MM.1S (cell line): Measurements from ENCODE around the gene THOC5.

ENCODE experiments used
- EZH2 ChIP-seq: fragments of 300-600 bp; sonication (generic); optimal IDR thresholded peaks from 2 replicates; pipeline ENCODE3; 2017; ENCODE audit warnings: low read depth, mild to moderate bottlenecking, antibody characterized with exemption, low read length, mixed read lengths
- EZH2phosphoT487 ChIP-seq: fragments of 300-600 bp; sonication (generic); IDR thresholded peaks from 2 replicates; pipeline ENCODE4 v1.6.1; 2018; ENCODE audit warnings: antibody characterized with exemption, low read length
- TF ChIP-seq, protein P1 (sequence below): fragments of 300-600 bp; sonication (generic); IDR thresholded peaks from 2 replicates; pipeline ENCODE4 v1.5.1; 2016; ENCODE audit warnings: antibody characterized with exemption, low read length, mixed read lengths

DNA sequence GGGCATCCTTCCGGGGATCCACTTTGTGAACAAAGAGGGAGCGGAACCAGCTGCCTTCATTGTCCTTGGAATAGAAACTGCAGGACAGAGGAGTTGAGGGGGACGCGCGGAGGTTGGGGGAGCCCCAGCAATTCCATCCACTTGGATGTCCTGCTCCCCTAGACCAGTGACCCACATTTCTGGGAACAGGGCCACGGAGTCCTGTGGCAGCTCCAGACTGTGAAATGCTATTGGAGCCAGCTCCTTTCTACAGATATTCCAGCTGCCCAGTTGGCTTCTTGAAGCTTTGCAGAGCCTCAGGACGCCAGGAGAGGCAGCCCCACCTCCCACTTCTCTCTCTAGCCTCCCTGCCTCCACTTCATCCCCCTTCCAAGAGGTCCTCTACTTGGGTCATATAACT lies 16.9 kb upstream of the THOC5 start:
- TF ChIP-seq, protein P1, sequence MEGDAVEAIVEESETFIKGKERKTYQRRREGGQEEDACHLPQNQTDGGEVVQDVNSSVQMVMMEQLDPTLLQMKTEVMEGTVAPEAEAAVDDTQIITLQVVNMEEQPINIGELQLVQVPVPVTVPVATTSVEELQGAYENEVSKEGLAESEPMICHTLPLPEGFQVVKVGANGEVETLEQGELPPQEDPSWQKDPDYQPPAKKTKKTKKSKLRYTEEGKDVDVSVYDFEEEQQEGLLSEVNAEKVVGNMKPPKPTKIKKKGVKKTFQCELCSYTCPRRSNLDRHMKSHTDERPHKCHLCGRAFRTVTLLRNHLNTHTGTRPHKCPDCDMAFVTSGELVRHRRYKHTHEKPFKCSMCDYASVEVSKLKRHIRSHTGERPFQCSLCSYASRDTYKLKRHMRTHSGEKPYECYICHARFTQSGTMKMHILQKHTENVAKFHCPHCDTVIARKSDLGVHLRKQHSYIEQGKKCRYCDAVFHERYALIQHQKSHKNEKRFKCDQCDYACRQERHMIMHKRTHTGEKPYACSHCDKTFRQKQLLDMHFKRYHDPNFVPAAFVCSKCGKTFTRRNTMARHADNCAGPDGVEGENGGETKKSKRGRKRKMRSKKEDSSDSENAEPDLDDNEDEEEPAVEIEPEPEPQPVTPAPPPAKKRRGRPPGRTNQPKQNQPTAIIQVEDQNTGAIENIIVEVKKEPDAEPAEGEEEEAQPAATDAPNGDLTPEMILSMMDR: no peak
- TF ChIP-seq EZH2phosphoT487: no peak
- no peak for TF ChIP-seq EZH2
